A204.1 (cell line): ENCODE data around the gene UCHL3.

ENCODE experiments used
- FAIRE-seq: peaks from 2 replicates; lab custom pipeline; 2012; peaks lifted over from hg19 to GRCh38; lab: Jason Lieb, UNC

UCHL3 gene

GRCh38 chr13:75550159-75550567, 572 bp downstream of the UCHL3 start:
- no peak for FAIRE-seq

GRCh38 chr13:75554464-75554863, 4.9 kb downstream of the UCHL3 start:
- FAIRE-seq = no peak

DNA sequence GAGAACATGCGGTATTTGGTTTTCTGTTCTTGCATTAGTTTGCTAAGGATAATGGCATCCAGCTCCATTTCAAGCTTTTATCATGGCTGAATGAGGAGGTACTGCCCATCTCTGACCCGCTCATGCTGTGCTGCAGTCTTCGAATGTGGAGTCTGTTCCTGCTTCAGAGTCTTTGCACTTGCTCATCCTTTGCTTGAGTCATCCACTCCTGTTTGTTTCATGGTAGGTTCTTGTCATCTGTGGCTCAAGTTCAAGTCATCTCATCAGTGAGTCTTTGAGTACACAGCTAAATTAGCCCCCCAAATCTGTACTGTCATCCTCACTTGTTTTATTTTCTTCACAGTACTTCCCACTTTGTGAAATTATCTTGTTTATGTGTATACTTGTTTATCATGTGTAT, 5.4 kb downstream of the UCHL3 start:
- no peak for FAIRE-seq

- FAIRE-seq = no peak
Measured at GRCh38 chr13:75555836-75556235, 6.2 kb downstream of the UCHL3 start.

DNA sequence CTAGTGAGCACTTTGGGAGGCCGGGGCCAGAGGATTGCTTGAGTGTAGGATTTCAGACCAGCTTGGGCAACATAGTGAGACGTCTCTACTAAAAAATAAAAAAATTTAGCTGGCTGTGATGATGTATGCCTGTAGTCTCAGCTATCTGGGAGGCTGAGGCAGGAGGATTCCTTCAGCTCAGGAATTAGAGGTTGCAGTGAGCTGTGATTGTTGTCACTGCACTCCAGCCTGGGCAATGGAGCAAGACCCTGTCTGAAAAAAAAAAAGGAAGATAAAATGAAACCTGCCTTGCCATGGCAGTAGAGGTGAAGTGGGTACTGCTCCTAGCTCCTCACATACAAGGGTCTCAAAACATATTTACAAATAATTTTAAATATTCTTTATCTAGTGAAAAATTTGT, 7.4 kb downstream of the UCHL3 start:
- FAIRE-seq = no peak

DNA sequence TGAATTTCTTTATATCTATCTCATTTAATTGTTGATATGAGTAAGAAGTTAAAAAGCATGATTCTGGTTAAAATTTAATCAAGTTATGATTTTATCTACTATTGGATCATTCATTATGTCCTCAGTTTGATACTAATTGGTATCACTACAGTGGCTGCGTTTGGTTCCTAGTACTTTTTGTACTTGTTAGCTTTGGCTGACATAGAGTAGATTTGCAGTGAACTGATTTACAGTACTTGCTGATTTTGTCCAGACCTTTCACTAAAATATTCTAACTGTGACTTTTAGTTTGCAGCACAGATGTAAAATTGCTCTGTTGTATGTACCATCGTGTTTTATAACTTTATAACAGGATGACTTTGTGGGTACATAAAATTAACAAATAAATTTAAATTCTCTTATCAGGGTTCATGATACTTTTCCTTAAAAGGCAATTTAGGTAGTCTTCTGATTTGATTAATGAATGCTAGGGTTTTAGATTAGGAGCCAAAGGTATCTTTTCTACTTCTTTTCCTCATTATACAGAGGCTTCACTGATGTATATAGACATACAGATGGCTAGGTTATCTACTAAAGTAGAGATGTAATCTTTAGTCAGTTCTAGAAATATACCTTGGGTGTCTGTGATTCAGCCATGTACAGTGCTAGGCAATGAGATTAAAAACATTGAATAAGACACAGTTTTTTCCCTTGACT, 8.7 kb downstream of the UCHL3 start:
- FAIRE-seq = no peak

DNA sequence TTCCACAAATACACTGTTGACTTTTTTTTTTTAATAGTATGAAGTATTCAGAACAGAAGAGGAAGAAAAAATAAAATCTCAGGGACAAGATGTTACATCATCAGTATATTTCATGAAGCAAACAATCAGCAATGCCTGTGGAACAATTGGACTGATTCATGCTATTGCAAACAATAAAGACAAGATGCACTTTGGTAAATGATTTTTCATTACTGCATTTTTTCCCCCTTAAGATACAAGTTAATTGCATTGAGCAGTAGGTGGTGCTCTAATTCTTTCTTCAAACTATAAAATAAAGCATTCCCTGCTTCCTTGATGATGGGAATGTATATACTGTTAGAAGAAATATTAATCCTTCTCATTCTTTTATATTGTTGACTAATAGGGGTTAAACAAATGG, 17.1 kb downstream of the UCHL3 start:
- peak; percentile 95 for FAIRE-seq

DNA sequence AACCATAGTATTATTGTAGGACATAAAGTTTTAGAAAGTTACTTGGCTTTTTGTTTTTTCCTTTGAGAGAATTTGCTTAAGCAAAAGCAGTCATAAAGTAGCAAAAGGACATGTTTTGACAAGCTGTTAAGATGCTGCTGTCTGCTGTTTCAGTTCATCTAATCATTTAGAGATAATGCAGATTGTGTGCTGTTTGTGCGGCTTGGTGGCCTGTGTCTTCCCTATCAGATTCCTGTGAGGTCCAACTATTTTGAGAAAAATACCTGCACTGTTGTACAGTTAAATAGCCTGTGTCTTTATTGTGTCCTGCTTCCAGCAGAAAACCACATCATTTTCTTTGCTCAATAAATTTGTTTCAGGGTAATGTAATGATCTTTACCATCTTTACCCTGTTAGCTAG, 20.0 kb downstream of the UCHL3 start:
- no peak for FAIRE-seq

- FAIRE-seq = no peak
Measured at GRCh38 chr13:75579529-75579928, 29.9 kb downstream of the UCHL3 start.

DNA sequence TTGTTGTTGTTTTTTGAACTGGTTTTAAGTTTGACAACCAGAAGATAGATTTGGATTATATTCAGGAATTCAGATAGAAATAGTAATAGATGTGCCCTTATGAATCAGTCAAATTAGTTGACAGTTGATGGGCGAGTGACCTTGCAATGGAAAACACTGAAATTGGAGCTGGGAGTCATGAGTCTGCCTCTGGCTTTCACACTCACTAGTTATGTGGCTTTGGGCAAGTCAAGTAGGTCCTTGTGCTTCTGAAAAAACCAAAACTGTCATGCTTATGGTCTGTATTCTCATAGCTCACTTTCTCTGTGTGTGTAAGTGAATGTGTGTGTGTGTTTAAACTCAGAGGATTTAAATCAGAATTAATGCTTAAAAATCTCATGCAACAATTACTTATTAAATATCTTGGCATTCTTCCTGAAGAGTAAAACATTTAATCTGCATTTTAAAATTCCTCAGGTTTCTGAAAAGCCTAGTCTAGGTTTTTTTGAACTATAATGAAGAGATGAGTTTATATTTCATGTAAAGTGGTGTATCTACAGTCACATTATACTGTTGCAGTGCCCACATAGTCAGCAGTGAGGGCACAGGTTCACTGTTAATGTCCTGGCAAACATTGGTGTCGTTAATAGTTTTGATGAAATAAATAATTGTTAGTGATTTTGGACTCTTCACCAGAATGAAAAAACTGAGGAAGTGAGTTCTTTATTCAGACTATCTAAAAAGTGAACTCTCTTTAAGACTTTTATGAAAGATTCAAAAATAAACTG, 32.5 kb downstream of the UCHL3 start:
- FAIRE-seq = no peak

DNA sequence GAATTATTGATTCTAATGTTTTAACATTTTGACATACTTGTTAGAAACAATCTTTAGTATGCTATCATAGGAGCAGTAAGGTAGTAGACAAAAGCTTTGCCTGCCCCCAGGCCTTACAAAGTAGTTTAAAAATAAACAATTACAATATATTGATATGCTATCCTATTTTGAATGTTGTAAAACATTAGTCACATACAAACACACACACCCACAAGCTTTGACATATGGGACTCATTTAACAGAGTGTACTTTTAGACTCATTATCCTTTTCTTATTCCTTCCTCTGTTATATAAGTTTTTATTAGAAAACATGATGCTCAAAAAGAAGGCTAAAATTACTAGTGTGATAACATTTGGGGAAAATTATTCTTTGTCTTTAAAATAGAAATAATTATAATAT, 33.5 kb downstream of the UCHL3 start:
- no peak for FAIRE-seq

GRCh38 chr13:75585153-75585552, 35.6 kb downstream of the UCHL3 start:
- no peak for FAIRE-seq

DNA sequence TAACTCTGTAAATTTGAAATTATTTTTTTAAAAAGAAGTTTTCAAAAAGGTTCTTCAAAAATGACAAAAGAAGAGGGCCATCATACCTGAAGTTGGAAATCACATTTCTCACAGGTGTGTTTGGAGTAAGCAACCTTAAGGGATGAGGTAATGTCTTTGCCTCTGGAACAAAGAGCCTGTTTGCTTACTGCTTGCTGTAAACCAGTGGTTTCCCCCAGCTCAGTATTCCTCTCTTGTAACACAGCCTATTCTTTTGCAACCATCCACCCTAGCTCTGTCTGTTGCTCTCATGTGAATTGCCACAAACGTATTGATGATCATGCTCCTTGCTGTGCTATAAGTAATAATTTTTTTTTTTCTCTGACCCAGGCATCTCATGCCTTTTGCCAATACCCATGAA, 38.1 kb downstream of the UCHL3 start:
- no peak for FAIRE-seq

GRCh38 chr13:75596657-75597182, 47.1 kb downstream of the UCHL3 start:
- no peak for FAIRE-seq

GRCh38 chr13:75600371-75600770, 50.8 kb downstream of the UCHL3 start:
- no peak for FAIRE-seq

DNA sequence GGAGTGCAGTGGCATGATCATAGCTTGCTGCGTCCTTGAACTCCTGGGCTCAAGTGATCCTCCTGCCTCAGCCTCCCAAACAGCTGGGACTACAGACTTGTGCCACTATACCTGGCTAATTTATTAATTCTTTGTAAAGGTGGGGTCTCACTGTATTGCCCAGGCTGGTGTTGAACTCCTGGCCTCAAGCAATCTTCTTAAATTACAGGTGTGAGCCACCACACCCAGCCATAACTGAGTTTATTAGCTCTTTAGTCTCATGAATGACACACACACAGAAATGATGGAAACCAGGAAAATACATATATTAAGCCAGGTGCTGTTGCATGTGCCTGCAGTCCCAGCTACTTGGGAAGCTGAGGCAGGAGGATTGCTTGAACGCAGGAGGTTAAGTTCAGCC, 53.4 kb downstream of the UCHL3 start:
- FAIRE-seq = no peak

DNA sequence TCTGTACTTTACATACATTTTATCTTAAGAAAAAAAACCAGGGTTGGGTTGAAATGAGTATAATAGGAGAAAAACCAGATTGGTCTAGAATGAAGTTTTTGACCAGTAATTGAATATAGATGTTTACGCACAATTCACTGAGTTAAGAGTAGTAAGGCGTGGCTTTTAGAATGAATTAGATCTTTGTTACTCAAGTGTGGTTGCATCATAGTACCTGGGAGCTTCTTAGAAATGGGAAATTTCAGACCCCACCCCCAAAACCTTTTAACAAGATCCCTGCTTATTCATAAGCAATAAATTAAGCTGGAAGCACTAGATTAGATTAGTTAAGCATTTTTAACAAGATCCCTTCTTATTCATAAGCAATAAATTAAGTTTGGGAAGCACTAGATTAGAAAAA, 57.9 kb downstream of the UCHL3 start:
- no peak for FAIRE-seq

- FAIRE-seq = peak; percentile 9
Measured at GRCh38 chr13:75610466-75610865, 60.9 kb downstream of the UCHL3 start.

DNA sequence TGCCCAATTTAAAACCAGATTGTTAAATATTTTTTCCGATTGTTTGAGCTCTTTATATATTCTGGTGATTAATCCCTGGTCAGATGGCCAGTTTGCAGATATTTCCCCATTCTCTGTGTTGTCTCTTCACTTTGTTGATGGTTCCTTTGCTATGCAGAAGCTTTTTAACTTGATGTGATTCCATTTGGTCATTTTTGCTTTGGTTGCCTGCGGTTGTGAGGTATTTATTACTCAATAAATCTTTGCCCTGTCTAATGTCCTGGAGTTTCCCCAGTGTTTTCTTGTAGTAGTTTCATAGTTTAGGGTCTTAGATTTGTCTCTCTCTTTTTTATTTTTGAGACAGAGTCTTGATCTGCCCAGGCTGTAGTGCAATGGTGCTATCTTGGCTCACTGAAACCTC, 62.8 kb downstream of the UCHL3 start:
- FAIRE-seq = no peak

DNA sequence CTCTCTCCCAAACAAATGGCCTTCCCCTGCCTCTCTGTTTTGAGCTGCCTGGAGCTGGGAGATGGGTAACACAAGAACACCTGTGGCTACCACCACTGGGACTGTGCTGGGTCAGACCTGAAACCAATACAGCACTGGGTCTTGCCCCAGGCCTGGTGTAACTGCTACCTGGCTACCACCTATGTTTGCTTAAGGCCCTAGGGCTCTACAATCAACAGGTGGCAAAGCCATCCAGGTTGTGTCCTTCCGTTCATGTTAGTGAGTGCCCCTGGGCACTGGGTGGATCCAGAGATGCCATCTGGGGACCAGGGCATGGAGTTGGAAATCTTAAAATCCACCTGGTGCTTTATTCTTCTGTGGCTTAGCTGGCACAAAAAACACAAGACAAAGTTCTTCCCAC, 67.6 kb downstream of the UCHL3 start:
- FAIRE-seq = no peak

DNA sequence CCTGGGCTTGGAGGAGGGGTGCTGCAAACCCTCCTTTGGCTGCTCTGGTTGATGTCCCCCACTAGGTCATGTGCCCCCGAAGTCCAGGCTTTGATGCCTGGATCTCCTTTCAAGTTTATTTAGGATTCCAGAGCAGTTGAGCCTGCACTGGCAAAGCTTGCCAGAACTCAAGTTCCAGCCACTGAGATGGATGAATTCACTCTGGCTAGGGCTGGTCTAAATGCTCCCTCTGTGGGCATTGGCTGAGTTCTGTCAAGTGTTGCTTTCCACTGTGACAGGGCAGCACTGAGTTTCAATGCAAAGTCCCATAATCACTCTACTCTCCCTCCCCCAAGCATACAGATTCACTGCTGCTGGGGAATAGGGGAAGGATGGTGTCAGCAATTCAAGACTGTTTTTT, 68.7 kb downstream of the UCHL3 start:
- FAIRE-seq = no peak

GRCh38 chr13:75620020-75620419, 70.4 kb downstream of the UCHL3 start:
- no peak for FAIRE-seq

DNA sequence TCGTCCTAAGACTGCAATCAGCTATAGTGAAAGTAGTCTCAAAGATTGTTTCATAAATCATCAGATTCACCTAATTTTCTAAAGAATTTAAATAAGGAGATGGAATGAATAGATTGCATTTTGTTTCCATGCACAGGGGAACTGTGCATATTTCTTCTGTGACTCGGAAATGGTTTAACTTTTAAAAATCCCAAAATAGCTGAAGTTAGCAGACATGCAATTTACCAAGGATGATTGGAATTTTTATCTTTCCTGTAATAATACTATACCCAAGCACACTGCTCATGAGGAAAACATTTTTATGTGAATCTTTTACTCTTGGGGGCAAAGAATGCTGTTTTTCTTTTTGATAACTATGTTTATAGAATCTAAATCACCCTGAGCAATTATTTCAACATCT, 71.6 kb downstream of the UCHL3 start:
- FAIRE-seq = no peak

GRCh38 chr13:75628801-75629200, 79.2 kb downstream of the UCHL3 start:
- FAIRE-seq = no peak
